Neural progenitor cell (in vitro differentiated cells): ENCODE data around the gene TTC27. TPM values are rescaled to one million over a fixed set of nuclear protein-coding genes. Genes with fewer than 3 reads are reported as not detected.

Experiments used
- DNase-seq: peaks from one replicate; pipeline ENCODE4 v3.0.0-alpha.2; 2016; ENCODE audit warnings: low spot score
- H2AFZ ChIP-seq: fragments of 200-600 bp; sonication (generic); replicated peaks from 2 replicates; pipeline ENCODE4 v1.6.1; 2016; ENCODE audit warnings: antibody characterized with exemption
- H3F3A ChIP-seq: fragments of 200-600 bp; sonication (generic); 2 replicates; pipeline ENCODE4 v1.6.1; 2016; ENCODE audit warnings: antibody characterized with exemption, low read depth
- H3K27ac ChIP-seq: fragments of 200-600 bp; sonication (generic); 2 replicates; pipeline ENCODE4 v1.5.1; 2016; ENCODE audit warnings: mild to moderate bottlenecking
- H3K27me3 ChIP-seq: fragments of 200-600 bp; sonication (generic); 2 replicates; pipeline ENCODE4 v1.6.1; 2016; ENCODE audit warnings: mild to moderate bottlenecking, moderate library complexity
- H3K36me3 ChIP-seq: fragments of 200-600 bp; sonication (generic); 2 replicates; pipeline ENCODE4 v1.5.1; 2016
- H3K4me1 ChIP-seq: fragments of 200-600 bp; sonication (generic); 2 replicates; pipeline ENCODE4 v1.6.1; 2016; ENCODE audit warnings: mixed run types
- H3K4me2 ChIP-seq: fragments of 200-600 bp; sonication (generic); 2 replicates; pipeline ENCODE4 v1.6.1; 2016
- H3K4me3 ChIP-seq: fragments of 200-600 bp; sonication (generic); 2 replicates; pipeline ENCODE4 v1.5.1; 2016
- H3K79me2 ChIP-seq: fragments of 200-600 bp; sonication (generic); 2 replicates; pipeline ENCODE4 v1.6.1; 2016; ENCODE audit warnings: low read depth
- H3K9ac ChIP-seq: fragments of 200-600 bp; sonication (generic); 2 replicates; pipeline ENCODE4 v1.6.1; 2016
- H3K9me3 ChIP-seq: fragments of 200-600 bp; sonication (generic); 2 replicates; pipeline ENCODE4 v1.5.1; 2016; ENCODE audit warnings: low read depth
- H4K20me1 ChIP-seq: fragments of 200-600 bp; sonication (generic); 2 replicates; pipeline ENCODE4 v1.6.1; 2016; ENCODE audit warnings: low read depth
- H3K27ac Mint-ChIP-seq: 3 replicates; pipeline ENCODE4 v1.8.0; 2021; ENCODE audit warnings: mixed read lengths
- H3K27me3 Mint-ChIP-seq: 2 replicates; pipeline ENCODE4 v1.8.0; 2022; ENCODE audit warnings: low read depth, mild to moderate bottlenecking, inconsistent platforms, moderate library complexity, mixed read lengths; ENCODE audit not compliant: insufficient read depth
- H3K36me3 Mint-ChIP-seq: 3 replicates; pipeline ENCODE4 v1.8.0; 2021; ENCODE audit warnings: mixed read lengths
- H3K4me1 Mint-ChIP-seq: 3 replicates; pipeline ENCODE4 v1.8.0; 2021; ENCODE audit warnings: mixed read lengths
- H3K4me3 Mint-ChIP-seq: 3 replicates; pipeline ENCODE4 v1.8.0; 2021; ENCODE audit warnings: mild to moderate bottlenecking, moderate library complexity, mixed read lengths
- H3K9me3 Mint-ChIP-seq: 3 replicates; pipeline ENCODE4 v1.8.0; 2020; ENCODE audit warnings: mixed read lengths
- CTCF ChIP-seq: fragments of 200-600 bp; sonication (generic); IDR thresholded peaks from 2 replicates; pipeline ENCODE4 v1.5.1; 2017; ENCODE audit warnings: antibody characterized with exemption, mild to moderate bottlenecking
- EZH2 ChIP-seq: fragments of 200-600 bp; sonication (generic); IDR thresholded peaks from 2 replicates; pipeline ENCODE4 v1.6.1; 2017; ENCODE audit warnings: antibody characterized with exemption, mild to moderate bottlenecking, moderate library complexity
- EZH2phosphoT487 ChIP-seq: fragments of 200-600 bp; sonication (generic); IDR thresholded peaks from 2 replicates; pipeline ENCODE4 v1.6.1; 2017; ENCODE audit warnings: antibody characterized with exemption
- total RNA-seq: library from RNA; depleted of rRNA; stranded (reverse); fragments of >200 nt; gene quantifications from 2 replicates; pipeline ENCODE4 v1.2.3, GENCODE V29; 2015; ENCODE audit warnings: low replicate concordance

TTC27 gene
- total RNA-seq, 1 donor from 2014 or later = 32.5 TPM

- TF ChIP-seq EZH2phosphoT487 (no peak), EZH2 (no peak)
- H3K27me3 ChIP-seq = no peaks in the 10 kb centered on the region
- Mint-ChIP-seq H3K27ac (no peak overlapping the region), H3K9me3 (no peaks in the 10 kb centered on the region), H3K27me3 (no peaks in the 10 kb centered on the region), H3K4me1 (peaks cover 10% of the 10 kb centered on the region), H3K4me3 (no peak overlapping the region), H3K36me3 (no peaks in the 10 kb centered on the region)
- H3K27ac ChIP-seq = no peak overlapping the region
- H3K4me1 ChIP-seq = peaks cover 9% of the 10 kb centered on the region
- no peak overlapping the region for H3K4me3 ChIP-seq
- H3K36me3 ChIP-seq = no peaks in the 10 kb centered on the region
- no peak overlapping the region for H2AFZ ChIP-seq
- no peaks in the 10 kb centered on the region for H4K20me1 ChIP-seq
- no peak overlapping the region for H3K9ac ChIP-seq
- no peaks in the 10 kb centered on the region for H3K79me2 ChIP-seq
- DNase-seq = no peak
- H3K4me2 ChIP-seq = no peak overlapping the region
- H3F3A ChIP-seq = no peaks in the 10 kb centered on the region
- no peaks in the 10 kb centered on the region for H3K9me3 ChIP-seq
Observed at GRCh38 chr2:32820088-32820487, 192.2 kb downstream of the TTC27 start.

DNA sequence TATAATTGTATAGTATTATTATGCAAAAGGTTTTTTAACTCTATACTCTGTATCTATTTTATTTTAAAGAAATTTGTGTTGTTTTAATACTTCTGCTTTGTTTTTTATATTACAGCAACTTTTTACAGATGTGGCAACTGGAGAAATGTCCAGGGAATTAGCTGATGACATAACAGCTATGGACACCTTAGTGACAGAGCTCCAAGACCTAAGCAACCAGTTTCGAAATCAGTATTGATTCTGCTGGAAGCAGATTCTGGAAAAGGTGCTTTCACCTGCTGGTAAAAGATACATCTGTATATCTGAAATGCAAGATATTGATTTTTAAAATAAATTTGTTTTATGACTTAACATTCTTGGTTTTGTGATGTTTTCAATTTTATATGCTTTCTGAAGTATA, 192.9 kb downstream of the TTC27 start:
- Histone ChIP-seq H3F3A (no peaks in the 10 kb centered on the region), H3K4me1 (peaks cover 9% of the 10 kb centered on the region), H3K27me3 (no peaks in the 10 kb centered on the region), H3K9me3 (no peaks in the 10 kb centered on the region), H3K4me3 (no peak overlapping the region), H3K4me2 (no peak overlapping the region), H3K9ac (no peak overlapping the region), H3K36me3 (no peaks in the 10 kb centered on the region), H3K79me2 (no peaks in the 10 kb centered on the region), H2AFZ (no peak overlapping the region), H3K27ac (no peak overlapping the region), H4K20me1 (no peaks in the 10 kb centered on the region)
- Mint-ChIP-seq H3K36me3 (no peaks in the 10 kb centered on the region), H3K27me3 (no peaks in the 10 kb centered on the region), H3K27ac (no peak overlapping the region), H3K4me1 (peaks cover 16% of the 10 kb centered on the region), H3K9me3 (no peaks in the 10 kb centered on the region), H3K4me3 (no peak overlapping the region)
- DNase-seq = no peak
- TF ChIP-seq CTCF (no peak), EZH2 (no peak), EZH2phosphoT487 (no peak)

DNA sequence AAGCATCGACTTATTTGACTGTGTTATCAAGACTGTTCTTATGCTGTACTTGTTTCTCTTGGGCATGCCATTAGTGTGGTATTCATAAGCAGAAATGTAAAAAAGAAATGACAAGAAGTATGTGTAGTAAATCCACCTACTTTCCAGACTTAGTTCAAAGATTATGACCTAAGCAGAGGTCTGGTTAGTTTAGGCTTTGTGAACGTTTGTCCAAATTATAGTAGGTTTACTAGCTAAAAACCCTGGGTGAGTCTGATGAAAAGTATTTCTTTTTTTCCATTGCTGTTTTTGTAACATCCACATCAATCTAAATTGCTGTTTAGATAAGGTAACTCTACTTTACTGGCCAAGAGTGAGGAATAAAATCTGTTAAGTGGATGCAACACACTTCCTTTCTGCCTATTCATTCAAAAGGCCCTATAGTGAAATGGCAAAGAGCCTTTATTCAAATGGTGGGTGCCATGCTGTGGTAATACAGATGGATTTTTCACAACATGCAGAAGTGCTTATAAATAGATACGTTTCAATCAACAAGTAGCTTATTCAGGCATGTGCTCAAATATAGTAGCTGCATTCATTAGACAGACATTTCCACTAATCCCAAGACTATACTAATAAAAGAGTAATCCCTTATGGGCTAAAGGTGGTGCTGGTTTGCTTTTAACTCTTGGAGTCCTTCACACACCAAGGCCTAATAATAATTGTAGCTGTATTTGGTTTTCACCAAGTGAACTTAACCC, 196.4 kb downstream of the TTC27 start:
- H3K4me1 Mint-ChIP-seq = peaks cover 26% of the 10 kb centered on the region
- Histone ChIP-seq H3K27ac (no peak overlapping the region), H2AFZ (no peak overlapping the region), H4K20me1 (no peaks in the 10 kb centered on the region), H3K4me1 (peaks cover 9% of the 10 kb centered on the region), H3K27me3 (no peaks in the 10 kb centered on the region), H3K79me2 (no peaks in the 10 kb centered on the region), H3K9me3 (no peaks in the 10 kb centered on the region), H3K4me3 (no peak overlapping the region), H3K9ac (no peak overlapping the region), H3F3A (no peaks in the 10 kb centered on the region), H3K36me3 (no peaks in the 10 kb centered on the region), H3K4me2 (no peak overlapping the region)
- peaks cover 7% of the 10 kb centered on the region for H3K9me3 Mint-ChIP-seq
- DNase-seq = no peak
- H3K27ac Mint-ChIP-seq = no peak overlapping the region
- TF ChIP-seq CTCF = no peak
- TF ChIP-seq EZH2 = no peak
- TF ChIP-seq EZH2phosphoT487 = no peak
- H3K4me3 Mint-ChIP-seq = no peak overlapping the region
- H3K36me3 Mint-ChIP-seq = peaks cover 5% of the 10 kb centered on the region
- no peaks in the 10 kb centered on the region for H3K27me3 Mint-ChIP-seq

GRCh38 chr2:32825291-32825712, 197.5 kb downstream of the TTC27 start:
- Histone ChIP-seq H3K4me2 (no peak overlapping the region), H3K27ac (no peak overlapping the region), H3F3A (no peaks in the 10 kb centered on the region), H4K20me1 (no peaks in the 10 kb centered on the region), H2AFZ (no peak overlapping the region), H3K36me3 (no peaks in the 10 kb centered on the region), H3K9ac (no peak overlapping the region), H3K79me2 (no peaks in the 10 kb centered on the region), H3K4me3 (no peak overlapping the region), H3K4me1 (peaks cover 9% of the 10 kb centered on the region), H3K27me3 (no peaks in the 10 kb centered on the region), H3K9me3 (no peaks in the 10 kb centered on the region)
- Mint-ChIP-seq H3K27me3 (no peaks in the 10 kb centered on the region), H3K36me3 (peaks cover 5% of the 10 kb centered on the region), H3K4me1 (peaks cover 26% of the 10 kb centered on the region), H3K27ac (peak overlapping the region; percentile 6), H3K9me3 (peaks cover 14% of the 10 kb centered on the region), H3K4me3 (no peak overlapping the region)
- TF ChIP-seq CTCF (no peak), EZH2 (no peak), EZH2phosphoT487 (no peak)
- no peak for DNase-seq
